ENCODE results near the gene SMIM22.

DNA sequence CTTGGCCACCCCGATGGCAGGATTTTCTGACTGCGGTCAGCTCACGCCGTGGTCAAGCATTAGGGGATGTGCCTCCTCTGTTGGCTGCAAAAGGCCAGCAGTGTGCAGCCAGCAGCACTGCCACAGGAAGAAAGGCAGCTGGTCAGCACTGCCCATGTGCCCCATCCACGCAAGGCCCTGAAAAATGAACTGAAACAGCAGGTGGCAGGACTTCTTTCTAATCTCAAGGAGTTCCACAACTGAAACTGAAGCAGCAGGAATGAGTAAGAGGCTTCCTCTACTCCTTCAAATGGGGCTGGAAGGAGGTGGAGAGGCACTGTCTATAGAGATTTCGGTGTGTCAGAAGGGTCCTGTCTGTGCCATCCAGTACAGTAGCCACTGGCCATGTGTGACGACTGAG, 31.4 kb upstream of the SMIM22 start:
- TF ChIP-seq SP1 (IDR thresholded peaks at IDR 0.05) (no peak), SUZ12 (IDR thresholded peaks at IDR 0.05) (no peak), FOXM1 (IDR thresholded peaks at IDR 0.05; ENCODE audit: borderline replicate concordance) (no peak), FOXK2 (IDR thresholded peaks at IDR 0.05) (no peak), BHLHE40 (IDR thresholded peaks at IDR 0.05; ENCODE audit: borderline replicate concordance) (no peak), ZNF384 (IDR thresholded peaks at IDR 0.05) (no peak), NFRKB (IDR thresholded peaks at IDR 0.05) (no peak), TARDBP (IDR thresholded peaks at IDR 0.05) (no peak), HDGF (IDR thresholded peaks at IDR 0.05; ENCODE audit: borderline replicate concordance) (no peak), CTBP1 (IDR thresholded peaks at IDR 0.05; ENCODE audit: borderline replicate concordance) (no peak)
